ENCODE measurements around the gene STRIP1.

Gene STRIP1, protein sequence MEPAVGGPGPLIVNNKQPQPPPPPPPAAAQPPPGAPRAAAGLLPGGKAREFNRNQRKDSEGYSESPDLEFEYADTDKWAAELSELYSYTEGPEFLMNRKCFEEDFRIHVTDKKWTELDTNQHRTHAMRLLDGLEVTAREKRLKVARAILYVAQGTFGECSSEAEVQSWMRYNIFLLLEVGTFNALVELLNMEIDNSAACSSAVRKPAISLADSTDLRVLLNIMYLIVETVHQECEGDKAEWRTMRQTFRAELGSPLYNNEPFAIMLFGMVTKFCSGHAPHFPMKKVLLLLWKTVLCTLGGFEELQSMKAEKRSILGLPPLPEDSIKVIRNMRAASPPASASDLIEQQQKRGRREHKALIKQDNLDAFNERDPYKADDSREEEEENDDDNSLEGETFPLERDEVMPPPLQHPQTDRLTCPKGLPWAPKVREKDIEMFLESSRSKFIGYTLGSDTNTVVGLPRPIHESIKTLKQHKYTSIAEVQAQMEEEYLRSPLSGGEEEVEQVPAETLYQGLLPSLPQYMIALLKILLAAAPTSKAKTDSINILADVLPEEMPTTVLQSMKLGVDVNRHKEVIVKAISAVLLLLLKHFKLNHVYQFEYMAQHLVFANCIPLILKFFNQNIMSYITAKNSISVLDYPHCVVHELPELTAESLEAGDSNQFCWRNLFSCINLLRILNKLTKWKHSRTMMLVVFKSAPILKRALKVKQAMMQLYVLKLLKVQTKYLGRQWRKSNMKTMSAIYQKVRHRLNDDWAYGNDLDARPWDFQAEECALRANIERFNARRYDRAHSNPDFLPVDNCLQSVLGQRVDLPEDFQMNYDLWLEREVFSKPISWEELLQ

DNA sequence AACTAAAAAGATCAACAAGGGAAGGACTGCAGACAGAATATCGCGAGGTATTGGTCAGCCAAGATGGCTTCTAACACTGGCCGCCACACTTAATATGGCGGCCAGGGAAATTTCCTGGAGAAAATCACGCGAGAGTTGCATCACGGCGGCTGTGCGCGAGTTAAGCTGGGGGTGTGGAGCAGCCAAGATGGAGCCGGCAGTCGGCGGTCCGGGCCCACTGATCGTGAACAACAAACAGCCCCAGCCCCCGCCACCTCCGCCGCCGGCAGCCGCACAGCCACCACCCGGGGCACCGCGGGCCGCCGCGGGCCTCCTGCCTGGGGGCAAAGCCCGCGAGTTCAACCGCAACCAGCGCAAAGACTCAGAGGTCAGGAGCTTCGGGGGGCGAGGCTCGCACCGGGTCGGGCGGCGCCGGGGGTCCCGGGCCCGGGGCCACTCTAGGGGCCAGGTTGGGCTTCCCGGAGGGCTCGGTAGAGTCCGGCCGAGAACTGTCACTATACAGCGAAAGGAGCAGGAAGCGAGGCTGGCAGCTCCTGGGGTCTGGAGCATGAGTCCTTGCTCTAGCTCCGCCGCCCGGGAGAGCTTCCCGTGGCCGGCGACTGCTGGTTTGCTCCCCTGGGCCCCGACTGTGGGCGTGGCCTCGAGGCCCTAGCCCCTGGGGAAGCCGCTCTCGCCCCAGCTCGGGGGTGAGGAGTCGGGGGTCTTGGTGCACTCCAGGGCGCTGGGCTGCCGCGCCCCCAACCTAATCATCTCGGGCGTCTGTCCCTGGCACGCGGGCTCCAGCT, at the start of gene STRIP1:
Gene STRIP1, plus strand, starts transcription at position 174 of the 785 bp plus-strand sequence. Its CDS starts 14 bp downstream, at position 188.
- peak; percentile 86 for DNase-seq (ENCODE audit: low read depth)

DNA sequence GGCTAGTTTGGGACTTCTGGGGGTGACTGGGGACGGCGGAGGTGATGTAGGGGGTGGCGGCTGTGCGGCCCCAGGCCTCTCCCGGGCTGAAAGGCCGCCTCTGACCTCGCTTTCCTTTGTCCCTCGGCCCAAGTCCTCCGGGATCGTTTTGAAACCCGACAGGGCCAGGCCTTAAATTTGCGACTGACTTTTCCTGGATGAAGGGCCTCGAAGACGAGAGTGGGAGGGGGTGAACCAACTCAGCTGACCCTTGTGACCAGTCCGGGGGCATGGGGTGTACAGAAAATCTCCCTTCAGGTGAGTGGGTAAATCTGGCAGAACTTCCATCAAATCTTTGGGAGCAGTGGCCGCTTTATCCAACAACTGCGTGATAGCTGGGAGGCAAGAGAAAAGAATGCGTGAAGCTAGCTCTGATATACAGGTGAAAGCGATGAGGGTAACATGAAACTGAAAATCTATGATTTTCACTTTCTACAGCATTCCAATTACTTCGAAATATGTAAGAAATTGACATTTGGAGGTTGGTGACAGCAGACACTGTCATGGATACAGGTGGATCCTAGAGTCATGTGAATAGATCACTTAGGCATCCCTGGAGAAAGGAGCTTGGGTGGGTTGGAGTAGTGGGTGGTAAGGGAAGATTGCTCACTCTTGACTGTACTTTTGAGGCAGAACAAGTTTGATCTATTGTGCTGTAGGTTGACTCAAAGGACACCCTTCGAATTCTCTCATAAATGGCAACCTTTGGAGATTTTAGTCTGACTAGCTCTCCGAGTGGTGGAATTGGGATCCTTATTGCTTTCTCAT, 49.0 kb upstream of the STRIP1 start:
- no peak for DNase-seq (ENCODE audit: low read depth)

DNA sequence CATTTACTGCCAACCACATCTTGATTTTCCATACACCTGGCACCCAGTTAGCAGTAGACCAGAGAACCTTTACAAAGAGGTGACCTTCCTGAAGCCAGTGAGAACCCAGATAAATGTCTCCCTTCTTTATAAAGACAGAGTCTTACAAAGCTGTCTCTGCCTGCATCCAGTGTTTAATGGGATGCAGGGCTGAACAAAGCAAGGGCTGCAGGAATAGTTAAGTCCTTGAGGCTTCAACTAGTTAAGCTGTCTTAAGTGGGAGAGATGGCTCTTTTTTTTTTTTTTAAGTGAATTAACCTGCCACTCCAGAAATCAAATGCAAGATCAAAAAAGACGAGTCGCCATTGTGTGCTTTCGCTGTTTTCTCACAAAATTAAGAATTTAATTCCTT, 48.4 kb upstream of the STRIP1 start:
- DNase-seq (ENCODE audit: low read depth): no peak

DNA sequence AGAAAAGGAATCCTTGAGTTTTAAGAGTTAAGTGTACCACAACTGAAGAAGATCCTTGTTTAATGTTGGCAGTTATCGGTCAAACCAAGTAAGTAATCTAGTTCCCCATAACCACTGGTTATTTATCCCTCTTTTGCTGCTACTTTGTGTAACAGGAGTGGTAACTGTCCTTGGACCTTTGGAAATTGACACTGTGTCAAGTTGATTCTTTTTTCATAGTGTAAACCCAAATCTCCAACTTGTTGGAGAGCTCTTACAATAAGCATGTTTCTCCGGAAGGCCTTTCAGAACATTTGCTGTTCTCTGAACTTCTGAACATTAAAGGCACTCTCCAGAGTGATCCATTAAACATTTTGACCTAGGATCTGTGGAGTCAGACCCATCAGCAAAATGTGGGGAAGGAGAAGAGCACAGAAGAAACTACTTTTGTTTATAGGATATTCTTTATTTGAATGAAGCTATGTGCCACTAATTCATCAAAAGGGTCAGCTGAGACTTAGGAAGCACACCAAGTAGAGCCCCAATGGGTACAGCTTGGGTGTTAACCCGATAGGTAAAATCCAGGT, 46.0 kb upstream of the STRIP1 start:
- DNase-seq (ENCODE audit: low read depth): no peak

DNA sequence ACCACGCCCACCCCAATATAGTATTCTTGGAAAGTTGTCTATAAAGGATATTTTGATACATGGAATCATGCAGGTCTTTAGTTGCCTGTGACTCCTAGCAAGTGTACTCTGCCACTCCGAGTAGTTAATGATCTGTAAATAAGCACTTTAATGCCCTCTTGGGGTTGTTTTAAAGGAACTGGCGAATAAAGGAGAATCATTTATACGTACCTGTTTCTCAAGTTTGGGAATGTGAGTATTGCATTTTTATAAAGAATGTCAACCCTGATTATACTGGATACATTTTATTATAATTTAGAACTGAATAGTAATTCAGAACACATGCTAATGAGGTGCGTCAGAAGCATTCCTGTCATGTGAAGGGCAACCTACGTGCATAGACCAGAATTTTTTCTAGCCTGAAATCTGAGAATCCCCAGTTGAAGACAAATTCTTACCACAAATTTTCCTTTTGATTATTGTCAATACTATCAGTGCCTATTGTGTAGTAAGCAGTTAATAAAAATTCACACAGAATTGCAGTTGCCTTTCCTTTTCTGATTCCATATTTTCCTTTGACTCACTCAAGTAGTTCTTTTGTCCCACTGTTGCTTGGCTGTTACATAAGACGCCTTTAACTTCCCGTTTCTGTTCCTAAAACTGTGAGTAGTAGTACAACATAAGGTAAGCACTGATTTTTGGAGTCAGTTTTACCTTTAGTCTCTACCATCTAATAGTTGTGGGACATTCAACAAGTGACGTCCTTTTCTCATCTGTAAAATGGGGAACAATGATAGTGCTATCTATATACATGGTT, 44.7 kb upstream of the STRIP1 start:
- DNase-seq (ENCODE audit: low read depth): no peak

DNA sequence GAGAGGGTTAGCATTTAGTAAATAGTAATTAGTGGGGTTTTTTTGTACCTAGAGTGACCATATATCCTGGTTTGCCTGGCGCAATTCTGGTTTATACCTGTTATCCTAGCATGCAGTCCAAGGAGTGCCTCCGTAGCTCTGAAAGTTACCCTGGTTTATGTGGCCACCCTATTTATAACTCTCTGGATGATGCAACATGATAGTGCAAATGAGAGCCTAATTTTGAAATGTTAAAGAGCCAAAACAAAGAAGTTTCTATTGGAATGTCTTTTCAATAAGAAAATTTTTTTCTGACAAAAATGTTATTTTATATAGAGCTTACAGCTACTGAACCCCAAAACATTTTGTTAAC, 44.1 kb upstream of the STRIP1 start:
- DNase-seq (ENCODE audit: low read depth): no peak

DNA sequence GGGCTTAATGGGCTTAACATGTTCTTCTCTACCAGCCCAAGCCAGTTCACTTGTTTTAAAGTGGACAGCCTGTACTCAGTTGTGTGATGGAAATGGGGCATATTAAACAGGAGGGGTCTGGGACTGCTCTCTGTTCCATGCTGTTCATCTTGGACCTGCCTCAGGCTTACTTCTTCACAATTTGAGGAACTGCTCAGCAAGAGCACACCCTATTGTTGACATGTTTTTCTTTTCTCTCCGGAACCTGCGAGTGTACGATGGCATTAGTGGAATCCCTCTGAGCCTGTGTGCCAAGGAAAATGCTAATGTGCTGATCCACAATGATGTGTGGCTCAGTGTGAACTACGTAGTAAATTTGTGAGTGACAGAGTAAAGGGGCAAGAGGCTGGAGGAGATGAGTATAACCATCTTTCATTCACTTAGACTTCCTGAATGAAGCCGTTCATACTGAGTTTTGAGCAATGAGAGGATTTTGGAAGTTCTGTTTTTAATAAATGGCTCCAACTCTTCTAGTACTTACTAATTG, 43.0 kb upstream of the STRIP1 start:
- no peak for DNase-seq (ENCODE audit: low read depth)

DNA sequence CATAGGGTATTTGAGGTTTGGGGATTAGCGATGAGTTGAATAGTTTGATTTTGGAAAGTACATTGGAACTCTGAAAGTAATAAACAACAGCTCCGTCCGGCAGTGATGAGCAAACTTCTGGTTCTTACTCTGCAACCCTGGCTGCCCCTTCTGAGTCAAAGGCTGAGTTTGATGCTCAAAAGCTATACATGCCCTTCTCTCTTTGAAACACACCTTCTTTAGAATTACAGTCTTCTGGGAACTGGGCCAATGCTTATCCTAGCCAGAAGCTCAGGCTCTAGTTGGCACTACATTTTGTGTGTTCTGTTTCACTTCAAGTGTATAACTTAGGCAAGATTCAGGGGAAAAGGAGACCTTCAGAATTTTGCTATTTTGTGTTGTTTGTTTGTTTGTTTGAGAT, 40.5 kb upstream of the STRIP1 start:
- DNase-seq (ENCODE audit: low read depth): no peak

DNA sequence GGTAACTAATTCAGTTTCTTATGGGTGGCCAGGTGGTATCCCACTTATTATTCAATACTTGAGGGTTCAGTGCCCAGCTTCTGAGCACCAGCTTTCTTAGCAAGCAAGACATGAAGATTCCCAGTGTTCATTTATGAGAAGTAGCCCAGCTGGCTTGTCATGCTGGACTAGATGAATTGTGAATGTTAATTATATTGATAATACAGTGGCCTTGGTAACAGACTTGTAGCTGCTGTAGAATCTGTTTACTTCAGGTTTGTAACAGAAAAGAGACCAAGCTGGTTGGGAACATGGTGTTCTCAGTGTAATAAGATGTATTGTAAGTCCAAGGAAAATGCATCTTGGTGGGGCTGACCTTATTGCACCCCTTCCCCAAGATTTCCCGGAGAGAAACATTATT, 39.8 kb upstream of the STRIP1 start:
- DNase-seq (ENCODE audit: low read depth): no peak

DNA sequence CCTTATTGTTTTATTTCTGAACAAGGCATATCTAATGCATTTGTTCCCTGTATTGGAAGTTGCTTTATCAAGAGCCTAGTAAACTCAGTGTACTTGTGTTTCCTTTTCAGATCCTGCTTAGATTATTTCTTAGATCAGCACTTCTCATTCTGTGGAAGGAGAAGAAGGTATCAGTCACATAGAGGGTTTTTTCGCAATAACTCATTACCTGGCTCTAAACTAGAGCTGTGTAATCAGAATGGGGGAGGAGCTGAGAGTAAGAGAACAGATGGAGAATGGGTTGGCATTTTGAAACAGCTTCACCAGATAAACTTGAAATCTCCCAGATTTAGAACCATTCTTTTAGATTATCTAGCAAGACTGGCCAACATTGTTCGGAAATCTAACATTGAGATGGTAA, 38.9 kb upstream of the STRIP1 start:
- no peak for DNase-seq (ENCODE audit: low read depth)

DNA sequence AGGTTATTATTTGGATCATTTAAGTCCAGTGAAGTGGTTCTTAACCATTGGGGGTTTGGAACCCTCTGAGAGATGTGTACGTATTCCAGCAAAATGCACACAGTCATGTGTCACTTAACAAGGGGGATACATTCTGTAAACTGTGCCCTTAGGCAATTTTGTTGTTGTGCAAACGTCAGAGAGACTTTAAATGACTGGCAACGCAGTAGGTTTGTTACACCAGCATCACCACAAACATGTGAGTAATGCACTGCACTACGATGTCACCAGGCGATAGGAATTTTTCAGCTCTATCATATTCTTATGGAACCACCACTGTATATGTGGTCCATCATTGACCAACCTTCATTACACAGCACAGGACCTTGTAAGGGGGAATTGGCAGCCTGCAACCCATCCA, 37.9 kb upstream of the STRIP1 start:
- no peak for DNase-seq (ENCODE audit: low read depth)

DNA sequence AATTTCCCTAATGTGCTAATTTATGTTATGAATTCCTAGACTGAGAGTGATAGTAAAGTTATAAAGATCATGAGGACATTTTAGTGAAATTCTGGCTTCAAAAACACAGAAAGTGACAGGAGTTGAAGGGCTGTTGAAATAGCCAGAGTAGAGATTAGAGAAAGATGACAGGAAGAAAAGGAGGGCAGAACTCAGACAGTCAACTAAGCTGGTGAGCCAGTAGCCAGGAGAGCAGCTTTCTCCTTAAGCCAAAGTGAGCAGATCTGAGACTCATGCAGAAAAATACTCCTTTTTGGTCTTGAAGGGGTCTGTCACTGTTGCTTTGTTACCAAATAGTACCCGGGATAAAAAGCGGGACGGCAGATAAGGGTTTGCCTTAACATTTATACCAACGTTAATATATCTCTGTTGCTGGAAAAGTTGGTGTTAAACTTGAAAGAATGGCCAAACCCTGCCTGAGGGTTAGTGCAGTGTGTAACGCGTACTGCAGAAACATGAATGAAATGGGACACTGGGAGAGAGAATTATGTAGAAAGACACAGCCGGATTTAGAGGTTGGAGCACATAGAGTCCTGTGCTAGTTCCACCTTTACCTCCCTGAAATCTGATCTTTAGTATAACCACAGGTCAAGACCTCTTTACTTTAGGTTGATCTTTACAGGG, 37.1 kb upstream of the STRIP1 start:
- no peak for DNase-seq (ENCODE audit: low read depth)

DNA sequence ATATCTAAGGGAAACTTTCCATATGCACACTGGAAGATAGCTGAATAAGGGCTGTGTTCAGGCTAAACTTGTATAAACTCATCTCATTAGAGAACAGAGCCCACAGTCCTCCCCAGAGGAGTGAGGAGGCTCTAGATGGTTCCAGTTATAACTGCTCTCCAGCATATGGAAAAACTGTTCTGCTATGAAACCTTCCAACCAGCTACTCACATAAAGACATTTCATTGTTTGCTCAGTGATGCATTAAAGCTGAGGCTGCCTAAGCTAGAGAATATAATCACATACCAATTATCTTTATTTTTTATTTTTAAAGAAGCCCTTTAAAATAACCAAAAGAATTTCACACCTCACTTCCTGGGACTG, 36.6 kb upstream of the STRIP1 start:
- no peak for DNase-seq (ENCODE audit: low read depth)

DNA sequence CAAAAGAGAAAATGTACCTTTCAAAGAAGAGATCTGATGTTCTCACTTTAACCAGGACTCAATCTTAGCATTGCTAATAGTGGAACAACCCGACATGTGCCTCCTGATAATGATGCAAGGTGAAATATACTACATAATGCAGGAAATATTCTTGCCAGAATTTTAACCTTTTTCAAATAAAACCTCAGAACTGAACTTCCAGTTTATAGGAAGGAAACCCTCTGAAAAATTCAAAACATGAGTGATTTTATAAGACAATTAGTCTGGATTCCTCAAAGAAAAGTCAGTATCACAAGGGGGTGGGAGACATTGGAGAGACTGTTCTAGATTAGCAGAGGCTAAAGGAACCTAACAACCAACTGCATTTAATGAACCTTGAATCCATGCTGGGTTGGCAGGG, 31.7 kb upstream of the STRIP1 start:
- no peak for DNase-seq (ENCODE audit: low read depth)

DNA sequence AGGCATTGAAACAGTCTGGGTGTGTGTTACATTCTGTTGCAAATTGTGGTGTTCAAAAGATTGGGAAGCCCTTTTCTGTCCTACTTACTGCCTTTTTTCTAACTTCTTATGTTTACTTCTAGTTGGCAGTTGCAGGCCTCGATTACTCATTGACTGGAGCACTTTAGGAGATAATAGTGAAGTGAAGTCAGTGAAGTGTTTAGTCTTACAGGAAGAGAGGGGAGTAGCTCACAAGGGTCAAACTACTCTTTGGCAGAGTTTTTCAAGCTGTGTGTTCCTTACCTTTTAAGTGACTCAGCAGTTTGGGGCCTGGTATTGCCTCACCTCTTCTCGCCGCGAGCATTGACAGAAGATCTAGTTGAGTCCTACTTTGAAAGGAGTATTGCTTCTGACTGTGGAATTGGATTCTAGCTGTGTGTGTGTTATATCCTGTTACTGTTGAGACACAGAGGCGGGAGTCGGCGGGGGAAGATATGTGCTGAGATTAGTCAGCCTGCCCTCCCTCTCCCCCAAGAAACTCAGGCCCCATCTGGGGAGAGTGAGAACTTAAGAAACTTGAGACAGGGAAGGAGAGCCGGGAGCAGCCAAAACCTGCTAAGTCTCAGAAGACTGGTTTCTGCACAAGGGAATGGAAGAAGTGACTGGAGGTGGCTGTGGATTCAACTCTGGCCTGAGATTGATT, 30.5 kb upstream of the STRIP1 start:
- DNase-seq (ENCODE audit: low read depth): no peak

DNA sequence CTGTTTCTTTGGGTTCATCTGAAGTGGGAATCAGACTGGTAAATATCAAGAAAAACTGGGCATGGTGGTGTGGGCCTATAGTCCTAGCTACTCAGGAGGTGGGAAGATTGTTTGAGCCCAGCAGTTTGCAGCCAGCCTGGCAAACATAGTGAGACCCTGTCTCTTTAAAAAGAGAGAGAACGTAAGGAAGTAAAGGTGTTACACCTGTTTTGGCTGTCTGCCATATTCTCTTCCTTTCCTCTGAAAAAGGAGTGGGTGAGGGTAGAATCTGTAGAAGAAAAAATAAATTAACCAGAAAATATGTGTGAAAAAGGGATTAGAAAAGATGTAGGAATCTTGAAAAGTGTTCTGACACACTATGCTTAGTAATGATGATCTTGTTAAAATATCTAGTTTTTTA, 29.8 kb upstream of the STRIP1 start:
- no peak for DNase-seq (ENCODE audit: low read depth)

DNA sequence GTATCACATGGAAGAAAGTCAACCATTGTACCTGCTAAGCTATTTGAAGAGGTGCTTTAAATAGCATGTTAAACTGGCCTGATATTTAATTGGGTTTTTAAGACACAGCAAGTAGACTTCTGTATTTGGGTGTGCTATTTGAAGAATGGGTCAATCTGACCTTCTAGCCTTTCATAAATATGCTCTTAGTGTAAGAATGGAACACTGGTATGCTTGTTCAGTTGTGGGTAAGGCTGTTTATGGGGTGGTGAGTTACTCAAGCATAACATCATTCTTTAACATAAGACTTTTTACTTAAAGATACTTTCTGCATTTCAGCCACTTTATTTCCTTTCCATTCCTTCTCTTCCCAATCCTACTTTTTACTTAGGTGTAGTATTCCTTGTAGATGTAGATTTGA, 28.5 kb upstream of the STRIP1 start:
- no peak for DNase-seq (ENCODE audit: low read depth)

DNA sequence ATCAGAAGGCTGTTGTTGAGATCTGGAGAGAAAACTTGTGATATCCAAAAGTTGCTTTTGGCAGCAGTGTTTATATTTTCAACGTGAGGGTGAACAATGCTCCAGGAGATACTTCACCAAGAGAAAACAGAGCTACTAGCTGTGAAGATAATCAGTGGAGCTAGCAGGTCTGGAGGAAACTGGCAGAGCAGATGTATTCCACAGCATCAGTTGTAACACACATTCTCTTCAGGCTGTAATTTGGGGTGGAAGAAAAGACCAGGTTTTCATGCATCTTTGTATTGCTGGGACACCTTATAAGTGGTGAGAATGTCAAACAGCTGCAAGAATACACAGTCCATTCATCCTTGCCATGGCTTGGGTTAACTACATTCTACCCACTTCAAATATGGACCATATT, 27.9 kb upstream of the STRIP1 start:
- DNase-seq (ENCODE audit: low read depth): no peak
